DOHH2 (cell line): Measurements from ENCODE around the gene AUTS2.

ENCODE experiments used
- EZH2phosphoT487 ChIP-seq: fragments of 200-600 bp; sonication (generic); IDR thresholded peaks from 2 replicates; pipeline ENCODE4 v1.6.1; 2017; ENCODE audit warnings: borderline replicate concordance, mild to moderate bottlenecking, antibody characterized with exemption, low read length, moderate library complexity, mixed read lengths
- TF ChIP-seq, protein P1 (sequence below): fragments of 200-600 bp; sonication (generic); IDR thresholded peaks from one replicate; pipeline ENCODE4 v1.5.1; 2014; ENCODE audit warnings: antibody characterized with exemption, mild to moderate bottlenecking, low read depth, low read length; ENCODE audit not compliant: poor library complexity, severe bottlenecking

DNA sequence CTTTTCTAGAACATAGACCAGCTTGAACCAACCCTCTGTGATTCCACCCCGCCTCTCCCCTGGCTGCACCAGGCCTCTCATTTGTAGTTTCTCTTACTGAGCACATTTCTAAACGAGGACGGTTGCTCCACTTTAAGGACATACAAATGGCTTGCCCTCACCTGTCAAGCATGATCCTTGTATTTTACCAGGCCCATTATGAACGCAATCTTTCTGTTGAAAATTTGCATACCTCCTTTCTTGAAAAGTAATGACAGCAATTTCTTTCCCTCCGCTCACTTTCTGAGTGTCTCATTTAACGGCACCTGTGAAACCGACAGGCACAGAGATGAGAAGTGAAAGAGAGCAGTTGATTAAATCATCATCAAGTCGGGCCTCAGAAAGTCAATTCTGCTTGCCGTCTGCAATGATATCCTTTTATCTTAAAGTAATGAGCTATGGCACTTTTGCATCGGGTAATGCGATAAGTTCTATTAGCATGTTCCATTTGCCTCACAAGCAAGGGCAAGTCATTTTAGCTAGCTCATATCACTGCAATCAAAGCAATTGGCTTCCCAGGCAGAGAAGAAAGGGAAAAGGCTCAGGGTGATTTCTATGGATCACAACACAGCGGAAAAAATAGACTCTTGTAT is 828.1 kb downstream of the AUTS2 start:
- TF ChIP-seq, protein P1, sequence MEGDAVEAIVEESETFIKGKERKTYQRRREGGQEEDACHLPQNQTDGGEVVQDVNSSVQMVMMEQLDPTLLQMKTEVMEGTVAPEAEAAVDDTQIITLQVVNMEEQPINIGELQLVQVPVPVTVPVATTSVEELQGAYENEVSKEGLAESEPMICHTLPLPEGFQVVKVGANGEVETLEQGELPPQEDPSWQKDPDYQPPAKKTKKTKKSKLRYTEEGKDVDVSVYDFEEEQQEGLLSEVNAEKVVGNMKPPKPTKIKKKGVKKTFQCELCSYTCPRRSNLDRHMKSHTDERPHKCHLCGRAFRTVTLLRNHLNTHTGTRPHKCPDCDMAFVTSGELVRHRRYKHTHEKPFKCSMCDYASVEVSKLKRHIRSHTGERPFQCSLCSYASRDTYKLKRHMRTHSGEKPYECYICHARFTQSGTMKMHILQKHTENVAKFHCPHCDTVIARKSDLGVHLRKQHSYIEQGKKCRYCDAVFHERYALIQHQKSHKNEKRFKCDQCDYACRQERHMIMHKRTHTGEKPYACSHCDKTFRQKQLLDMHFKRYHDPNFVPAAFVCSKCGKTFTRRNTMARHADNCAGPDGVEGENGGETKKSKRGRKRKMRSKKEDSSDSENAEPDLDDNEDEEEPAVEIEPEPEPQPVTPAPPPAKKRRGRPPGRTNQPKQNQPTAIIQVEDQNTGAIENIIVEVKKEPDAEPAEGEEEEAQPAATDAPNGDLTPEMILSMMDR = no peak
- TF ChIP-seq EZH2phosphoT487 = no peak
